ENCODE data around the gene SLC27A2.
"Not testable (repeated sequence)": the region's sequence is repeated elsewhere in the genome, so short reads cannot be mapped to it uniquely, and the experiment has no call there.

Gene SLC27A2

DNA sequence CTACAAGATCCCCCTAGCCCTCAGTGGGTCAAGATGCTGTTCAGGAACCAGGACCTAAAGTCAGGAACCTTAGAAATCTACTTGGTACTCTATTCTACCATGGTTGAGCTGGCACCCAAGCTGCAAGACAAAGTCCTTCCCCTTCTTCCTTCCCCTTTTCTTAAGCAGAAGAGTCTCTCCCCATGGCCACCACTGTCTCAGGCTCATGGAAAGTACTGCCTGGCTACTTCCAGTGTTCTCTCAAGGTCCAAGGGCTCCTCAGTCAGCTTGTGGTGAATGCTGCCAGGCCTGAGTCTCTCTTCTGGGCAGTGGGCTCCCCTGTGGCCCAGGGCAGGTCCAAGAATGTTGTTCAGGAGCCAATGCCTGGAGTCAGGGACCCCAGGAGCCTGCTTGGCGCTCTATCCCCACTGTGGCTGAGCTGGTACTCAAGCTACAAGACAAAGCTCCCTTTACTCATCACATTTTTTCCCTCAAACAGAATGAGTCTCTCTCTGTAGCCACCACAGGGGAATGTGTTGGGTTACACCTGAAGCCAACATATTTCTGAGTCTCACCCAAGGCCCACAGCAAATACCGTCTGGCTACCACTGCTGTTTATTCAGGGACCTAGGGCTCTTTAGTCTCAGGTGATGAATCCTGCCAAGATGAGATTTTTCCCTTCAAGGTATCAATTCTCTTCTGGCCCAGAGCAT is 18.1 kb upstream of the SLC27A2 start:
- DNase-seq (ENCODE audit: low read depth in 2 of 3, low spot score in 1 of 3), result no peak

DNA sequence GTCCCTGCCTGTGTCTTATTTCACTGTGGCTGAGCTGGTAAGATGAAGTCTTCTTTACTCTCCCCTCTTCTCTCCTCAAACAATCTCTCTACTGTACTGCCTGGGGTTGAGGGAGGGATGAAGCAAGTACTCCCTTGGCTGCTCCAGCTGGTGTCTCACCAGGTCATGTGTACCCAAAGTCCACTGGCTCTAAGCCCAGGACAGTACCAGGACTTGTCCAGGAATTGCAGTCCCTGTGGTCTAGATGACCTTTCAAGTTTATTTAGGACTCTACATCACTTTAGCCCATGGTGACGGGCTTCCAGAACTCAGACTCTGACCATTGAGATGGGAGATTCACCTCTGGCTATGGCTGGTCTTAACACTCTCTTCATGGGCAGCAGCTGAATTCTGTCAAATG is 17.5 kb upstream of the SLC27A2 start:
- no peak for DNase-seq (ENCODE audit: low read depth in 2 of 3, low spot score in 1 of 3)

DNA sequence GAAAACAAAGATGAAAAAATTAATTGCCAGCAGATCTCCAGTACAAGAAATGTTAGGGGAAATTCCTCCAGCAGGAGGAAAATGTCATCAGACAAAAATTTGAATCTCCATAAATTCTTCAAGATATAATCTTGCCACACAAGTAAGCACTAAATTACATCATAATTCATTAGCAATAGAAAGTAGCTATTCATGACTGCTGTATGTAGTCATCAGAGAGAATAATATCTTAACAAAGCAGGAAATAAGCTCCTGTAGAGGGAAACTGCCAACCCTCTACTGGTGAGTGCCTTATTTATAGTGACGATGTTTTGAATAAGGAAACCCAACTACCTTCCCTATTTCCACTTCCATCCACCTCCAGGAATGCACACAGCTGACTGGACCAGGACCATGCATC is 15.8 kb upstream of the SLC27A2 start:
- no peak for DNase-seq (ENCODE audit: low read depth in 2 of 3, low spot score in 1 of 3)

DNA sequence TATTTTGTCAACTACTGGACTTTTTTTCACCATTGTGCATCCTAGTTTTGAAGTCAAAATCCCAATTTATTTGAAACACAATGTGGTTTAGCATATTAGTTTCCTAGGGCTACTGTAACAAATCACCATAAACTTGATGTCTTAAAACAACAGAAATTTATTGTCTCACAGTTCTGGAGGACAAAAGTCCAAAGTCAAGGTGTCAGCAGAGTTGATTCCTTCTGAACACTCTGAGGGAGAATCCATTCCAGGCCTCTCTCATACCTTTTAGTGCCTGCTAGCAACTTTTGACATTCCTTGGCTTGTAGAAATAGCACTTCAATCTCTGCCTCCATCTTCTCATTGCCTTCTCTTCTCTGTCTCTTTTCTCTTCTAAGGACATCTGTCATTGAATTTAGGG is 14.9 kb upstream of the SLC27A2 start:
- DNase-seq (ENCODE audit: low read depth in 2 of 3, low spot score in 1 of 3), result no peak

DNA sequence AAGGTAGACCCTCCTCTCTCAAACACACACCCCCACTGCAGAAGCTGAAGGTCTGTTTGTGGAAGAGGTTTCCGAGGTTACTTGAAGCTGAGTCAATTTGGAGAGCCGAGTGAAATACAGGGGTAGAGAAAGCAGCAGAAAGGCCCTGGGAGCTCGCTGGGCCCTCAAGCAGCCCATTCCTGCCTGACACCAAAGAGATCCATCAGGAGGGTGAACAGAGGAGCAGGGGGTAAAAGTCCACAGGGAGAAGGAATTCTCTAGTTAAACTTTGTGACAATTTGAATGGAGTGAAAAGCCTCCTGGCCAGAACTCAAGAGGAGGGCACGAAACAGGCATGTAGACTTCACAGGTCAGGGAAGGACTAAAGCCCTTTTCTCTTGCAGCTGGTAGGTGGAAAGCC is 13.6 kb upstream of the SLC27A2 start:
- no peak for DNase-seq (ENCODE audit: low read depth in 2 of 3, low spot score in 1 of 3)

DNA sequence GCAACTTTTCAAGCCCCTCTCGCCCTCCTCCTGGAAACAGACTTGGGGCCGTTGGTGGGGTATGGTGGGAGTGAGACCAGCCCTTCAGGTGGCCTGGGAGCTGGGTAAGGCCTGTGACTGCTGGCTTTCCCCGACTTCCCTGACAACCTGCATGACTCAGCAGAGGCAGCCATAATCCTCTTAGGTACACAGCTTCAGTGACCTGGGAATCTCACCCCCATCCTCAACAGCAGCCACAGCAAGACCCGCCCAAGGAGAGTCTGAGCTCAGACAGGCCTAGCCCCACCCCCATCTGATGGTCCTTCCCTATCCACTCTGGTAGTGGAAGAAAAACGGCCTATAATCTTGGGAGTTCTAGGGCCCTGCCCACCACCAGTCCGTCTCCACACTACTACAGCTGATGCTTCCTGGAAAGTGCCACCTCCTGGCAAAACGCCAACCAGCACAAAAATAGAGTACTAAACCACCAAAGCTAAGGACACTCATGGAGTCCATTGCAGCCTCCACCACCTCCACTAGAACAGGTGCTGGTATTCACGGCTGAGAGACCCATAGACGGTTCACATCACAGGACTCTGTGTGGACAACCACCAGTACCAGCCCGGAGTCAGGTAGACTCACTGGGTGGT is 13.1 kb upstream of the SLC27A2 start:
- no peak for DNase-seq (ENCODE audit: low read depth in 2 of 3, low spot score in 1 of 3)

DNA sequence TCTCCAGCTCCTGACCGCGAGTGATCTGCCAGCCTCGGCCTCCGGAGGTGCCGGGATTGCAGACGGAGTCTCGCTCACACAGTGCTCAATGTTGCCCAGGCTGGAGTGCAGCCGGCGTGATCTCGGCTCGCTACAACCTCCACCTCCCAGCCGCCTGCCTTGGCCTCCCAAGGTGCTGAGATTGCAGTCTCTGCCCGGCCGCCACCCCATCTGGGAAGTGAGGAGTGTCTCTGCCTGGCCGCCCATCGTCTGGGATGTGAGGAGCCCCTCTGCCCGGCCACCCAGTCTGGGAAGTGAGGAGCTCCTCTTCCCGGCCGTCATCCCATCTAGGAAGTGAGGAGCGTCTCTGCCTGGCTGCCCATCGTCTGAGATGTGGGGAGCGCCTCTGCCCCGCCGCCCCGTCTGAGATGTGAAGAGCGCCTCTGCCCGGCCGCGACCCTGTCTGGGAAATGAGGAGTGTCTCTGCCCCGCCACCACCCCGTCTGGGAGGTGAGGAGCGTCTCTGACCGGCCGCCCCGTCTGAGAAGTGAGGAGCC is 9.6 kb upstream of the SLC27A2 start:
- DNase-seq (ENCODE audit: low read depth in 2 of 3, low spot score in 1 of 3), result not testable (repeated sequence)

DNA sequence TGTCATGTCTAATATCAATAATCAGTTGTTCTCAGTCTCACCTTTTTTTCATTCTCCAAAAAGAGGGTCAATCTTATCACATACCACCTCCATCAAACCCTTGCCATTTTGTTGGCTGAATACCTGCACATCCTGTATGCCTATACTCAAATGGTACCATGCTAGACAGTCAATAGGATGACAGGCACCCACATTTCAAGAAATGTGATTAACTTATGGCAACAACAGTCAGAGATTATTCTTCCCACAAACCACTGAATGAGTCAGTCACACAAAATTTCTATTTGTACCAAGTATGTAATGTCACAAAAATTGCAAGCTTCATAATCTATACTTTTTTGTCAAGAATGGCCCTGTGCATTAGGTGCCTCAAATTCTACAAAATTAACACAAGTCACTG is 5.1 kb upstream of the SLC27A2 start:
- DNase-seq (ENCODE audit: low read depth in 2 of 3, low spot score in 1 of 3), result no peak

DNA sequence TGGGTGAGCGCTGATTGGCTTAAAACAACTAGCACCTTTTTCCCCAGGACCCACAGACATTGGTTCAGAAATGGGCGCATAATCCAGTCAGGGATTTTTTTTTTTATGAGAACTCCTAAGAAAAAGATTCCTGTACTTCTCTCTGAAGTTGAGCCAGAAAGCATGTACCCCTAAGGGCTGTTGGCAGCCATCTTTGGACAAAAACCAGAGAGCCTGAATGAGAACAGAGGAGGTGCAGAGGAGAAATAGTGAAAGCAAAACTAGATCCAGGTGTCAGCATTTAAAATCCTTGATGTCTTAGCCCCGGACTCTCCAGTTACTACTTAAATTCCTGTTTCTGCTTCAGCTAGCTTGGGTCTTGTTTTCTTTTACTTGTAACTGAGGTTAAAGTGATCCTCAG is 1.9 kb upstream of the SLC27A2 start:
- no peak for DNase-seq (ENCODE audit: low read depth in 2 of 3, low spot score in 1 of 3)

DNA sequence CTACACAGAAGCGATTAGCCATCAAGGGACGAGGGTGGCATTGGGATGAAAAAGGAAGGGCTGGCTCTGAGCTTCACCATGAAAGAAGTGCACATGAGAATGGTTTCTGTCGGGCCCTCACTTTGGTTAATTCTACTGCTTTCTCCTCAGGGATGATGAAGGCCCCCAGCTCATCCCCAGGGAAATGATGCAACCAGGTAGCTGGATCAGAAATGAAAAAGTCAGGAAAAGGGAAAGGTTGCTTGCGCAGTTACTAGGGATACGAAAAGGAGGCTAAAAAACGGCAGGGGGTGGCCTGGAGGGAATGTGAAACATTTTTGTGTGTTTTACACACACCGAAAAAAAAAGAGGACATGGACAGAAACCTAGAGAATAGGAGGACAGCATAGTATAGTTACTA is 1.4 kb upstream of the SLC27A2 start:
- no peak for DNase-seq (ENCODE audit: low read depth in 2 of 3, low spot score in 1 of 3)

DNA sequence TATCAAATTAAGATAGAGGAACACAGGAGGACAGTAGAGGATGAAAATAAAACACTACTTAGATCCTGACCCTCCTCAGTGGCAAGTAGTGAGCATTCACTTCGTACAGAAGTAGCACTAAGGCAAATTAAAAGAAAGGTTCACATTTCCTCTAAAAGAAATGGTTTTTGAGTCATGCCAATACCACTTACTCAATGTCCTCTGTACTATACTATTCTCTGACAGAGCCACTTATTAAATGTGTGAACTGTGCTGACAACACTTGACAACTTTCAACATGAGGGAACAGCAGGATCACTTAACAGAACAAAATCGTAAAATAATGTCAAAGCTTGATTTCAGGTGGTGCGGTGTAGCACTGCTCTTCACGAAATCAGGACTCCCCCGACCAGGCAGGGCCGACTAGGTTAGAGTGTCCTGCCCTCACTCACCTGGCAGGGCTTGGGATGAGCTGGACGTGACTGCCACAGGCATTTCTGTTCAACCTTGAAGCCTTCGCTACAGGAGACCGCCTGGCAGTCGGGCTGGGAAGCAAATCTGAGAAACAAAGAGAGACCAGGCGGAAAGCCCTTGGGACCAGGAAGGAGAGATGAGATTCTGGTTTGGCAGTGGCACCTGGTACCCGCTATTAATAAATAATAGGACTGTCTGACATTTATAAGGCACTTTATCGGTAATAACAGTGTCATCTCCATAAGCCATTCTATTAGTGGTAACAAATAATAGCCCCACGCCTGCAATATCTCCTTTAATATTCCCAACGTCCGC is 611 bp upstream of the SLC27A2 start:
- no peak for DNase-seq (ENCODE audit: low read depth in 2 of 3, low spot score in 1 of 3)

DNA sequence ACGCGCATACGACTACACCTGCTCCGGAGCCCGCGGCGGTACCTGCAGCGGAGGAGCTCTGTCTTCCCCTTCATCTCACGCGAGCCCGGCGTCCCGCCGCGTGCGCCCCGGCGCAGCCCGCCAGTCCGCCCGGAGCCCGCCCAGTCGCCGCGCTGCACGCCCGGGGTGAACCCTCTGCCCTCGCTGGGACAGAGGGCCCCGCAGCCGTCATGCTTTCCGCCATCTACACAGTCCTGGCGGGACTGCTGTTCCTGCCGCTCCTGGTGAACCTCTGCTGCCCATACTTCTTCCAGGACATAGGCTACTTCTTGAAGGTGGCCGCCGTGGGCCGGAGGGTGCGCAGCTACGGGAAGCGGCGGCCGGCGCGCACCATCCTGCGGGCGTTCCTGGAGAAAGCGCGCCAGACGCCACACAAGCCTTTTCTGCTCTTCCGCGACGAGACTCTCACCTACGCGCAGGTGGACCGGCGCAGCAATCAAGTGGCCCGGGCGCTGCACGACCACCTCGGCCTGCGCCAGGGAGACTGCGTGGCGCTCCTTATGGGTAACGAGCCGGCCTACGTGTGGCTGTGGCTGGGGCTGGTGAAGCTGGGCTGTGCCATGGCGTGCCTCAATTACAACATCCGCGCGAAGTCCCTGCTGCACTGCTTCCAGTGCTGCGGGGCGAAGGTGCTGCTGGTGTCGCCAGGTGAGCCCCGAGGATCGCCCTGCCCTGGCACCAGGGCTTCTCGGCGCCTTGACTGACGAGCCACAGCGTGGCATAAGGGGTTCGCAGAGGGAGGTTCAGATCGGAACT is 420 bp downstream of the SLC27A2 start:
- DNase-seq (ENCODE audit: low read depth in 2 of 3, low spot score in 1 of 3), result peak in 2 of 3 donors; percentile 20 to 26

DNA sequence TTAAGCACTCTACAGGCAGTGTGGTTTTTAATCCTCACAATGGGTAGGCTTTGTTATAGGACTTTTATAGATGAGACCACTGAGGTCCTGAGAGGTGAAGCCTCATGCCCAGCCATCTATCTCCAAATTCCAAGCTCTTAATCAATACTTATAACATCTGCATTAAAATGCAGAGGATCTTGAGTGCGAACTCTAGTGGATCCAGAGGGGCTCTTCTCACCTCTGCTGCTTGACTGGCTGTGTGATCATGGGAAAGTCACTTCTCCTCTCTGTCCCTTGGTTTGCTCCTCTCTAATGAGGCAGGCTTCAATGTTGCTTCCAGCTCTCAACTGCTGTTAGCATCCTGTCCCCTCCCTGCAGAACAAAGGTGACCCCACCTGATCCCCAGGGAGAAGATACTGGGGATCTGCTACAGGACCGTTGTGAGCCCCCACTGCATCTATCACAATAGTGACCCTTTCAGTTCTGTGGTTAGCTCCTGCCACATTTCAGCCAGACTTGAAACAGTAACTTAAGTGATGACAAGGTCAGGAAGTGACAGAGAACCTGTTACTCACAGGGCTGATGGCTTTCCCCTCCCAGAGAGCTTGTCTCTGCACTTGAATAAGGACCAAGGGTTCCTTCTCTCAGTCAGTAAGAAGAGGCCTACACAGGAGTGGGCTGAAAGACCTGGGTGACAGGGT is 1.3 kb downstream of the SLC27A2 start:
- DNase-seq (ENCODE audit: low read depth in 2 of 3, low spot score in 1 of 3), result peak in 1 of 3 donors; percentile 19

DNA sequence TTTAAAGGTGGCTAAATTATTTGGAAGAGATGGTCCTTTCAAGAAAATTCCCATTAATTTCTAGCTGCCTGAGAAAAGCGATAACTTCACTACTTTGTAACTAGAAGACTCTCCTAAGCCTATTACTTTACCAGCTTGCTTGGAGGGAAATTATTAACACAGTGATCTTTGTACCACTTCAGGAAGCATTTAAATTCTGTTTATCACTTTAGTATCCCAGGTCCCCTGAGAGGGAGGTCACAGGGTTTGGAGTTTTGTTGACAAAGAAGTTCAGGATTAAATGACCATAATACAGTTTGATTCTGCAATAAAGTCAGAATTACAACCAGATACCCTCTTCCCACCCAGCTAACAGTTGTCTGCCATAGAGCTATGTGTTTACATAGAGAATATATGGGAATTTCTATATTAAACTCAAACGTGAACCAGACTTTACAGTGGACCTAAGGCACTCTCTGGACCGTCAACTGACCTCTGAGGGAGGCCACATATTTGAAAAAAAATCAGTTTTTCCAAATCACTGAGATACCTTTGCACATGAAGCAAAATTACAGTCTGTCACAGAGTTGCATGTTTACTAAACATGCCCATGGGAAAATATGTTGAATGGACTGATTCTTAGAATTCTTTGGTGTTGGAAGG is 3.0 kb downstream of the SLC27A2 start:
- no peak for DNase-seq (ENCODE audit: low read depth in 2 of 3, low spot score in 1 of 3)

DNA sequence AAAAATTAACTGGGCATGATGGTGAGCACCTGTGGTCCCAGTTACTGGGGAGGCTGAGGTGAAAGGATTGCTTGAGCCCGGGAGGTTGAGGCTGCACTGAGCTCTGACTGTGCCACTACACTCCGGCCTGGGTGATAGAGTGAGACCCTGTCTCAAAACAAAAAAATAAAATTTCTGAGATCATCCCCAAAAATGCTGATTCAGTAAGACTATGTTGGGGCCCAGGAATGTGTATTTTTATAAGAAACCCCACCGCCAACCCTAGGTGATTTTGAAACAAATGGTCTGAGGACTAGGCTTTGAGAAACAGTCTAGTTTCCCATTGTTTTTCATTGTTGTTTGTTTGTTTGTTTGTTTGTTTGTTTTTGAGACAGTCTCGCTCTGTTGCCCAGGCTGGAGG is 4.1 kb downstream of the SLC27A2 start:
- DNase-seq (ENCODE audit: low read depth in 2 of 3, low spot score in 1 of 3), result no peak

DNA sequence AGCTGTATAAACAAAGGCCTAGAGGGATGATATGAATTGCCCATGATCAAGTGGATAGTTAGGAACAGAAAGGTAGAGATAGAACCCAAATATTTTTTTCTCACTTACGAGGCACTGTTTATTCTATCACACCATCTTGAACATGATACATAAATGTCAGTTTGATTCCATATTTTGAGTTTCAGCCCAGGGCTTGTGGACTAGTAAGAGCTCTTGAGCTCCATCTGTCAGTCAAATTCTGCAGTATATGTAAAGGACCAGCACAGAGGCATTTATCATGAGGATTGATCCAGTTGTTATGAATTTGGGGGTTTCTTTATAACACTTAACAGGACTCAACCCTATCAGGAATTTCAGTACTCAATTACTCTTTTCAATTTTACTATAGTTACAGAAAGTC is 4.8 kb downstream of the SLC27A2 start:
- DNase-seq (ENCODE audit: low read depth in 2 of 3, low spot score in 1 of 3), result no peak

DNA sequence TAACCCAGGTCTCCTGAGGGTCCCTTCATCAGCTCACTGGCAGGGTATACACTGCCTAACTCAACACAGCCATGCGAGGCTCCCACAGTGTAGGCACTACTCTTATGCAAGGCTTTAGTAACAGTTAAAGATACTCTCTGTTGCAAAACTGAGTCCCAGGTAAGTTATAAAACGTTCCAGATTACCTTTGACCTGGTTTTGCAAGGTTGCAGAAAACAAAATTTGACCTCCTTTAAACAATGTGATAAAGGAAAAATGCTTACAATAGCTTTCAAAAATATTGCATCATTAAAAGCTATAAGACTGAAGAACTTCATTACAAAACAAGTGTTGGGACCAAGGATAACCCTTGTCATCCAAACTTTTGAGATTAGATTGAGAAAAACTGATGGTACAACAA is 5.5 kb downstream of the SLC27A2 start:
- no peak for DNase-seq (ENCODE audit: low read depth in 2 of 3, low spot score in 1 of 3)

DNA sequence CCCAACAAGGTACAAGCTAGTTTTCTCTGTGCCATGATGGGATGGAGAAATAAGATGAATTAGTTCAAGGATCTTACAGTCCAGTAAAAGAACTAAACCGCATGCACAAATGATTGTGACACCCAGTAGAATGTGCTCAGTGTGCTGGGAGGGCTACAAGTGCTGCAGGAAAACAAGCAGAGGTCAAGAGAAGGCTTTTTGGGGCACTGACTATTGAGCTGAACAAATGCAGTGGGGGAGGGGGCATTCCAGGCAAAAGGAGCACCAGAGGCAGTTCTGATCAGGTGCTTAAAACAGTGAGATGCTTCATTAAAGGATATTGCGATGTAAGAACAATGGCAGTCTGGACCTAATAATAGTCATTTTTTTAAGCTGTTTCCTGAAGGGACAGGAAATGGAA is 6.0 kb downstream of the SLC27A2 start:
- no peak for DNase-seq (ENCODE audit: low read depth in 2 of 3, low spot score in 1 of 3)

DNA sequence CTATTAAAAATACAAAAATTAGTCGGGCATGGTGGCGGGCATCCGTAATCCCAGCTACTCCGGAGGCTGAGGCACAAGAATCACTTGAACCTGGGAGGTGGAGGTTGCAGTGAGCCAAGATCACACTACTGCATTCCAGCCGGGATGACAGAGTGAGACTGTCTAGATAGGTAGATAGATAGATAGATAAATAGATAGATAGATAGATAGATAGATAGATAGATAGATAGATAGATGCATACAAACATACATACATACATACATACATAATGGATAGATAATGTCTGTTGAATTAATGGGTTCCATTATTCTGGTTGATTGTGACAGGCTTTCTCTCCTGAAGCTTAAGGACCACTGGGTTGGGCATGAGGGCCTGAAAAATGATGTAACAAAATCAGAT is 6.8 kb downstream of the SLC27A2 start:
- not testable (repeated sequence) for DNase-seq (ENCODE audit: low read depth in 2 of 3, low spot score in 1 of 3)

DNA sequence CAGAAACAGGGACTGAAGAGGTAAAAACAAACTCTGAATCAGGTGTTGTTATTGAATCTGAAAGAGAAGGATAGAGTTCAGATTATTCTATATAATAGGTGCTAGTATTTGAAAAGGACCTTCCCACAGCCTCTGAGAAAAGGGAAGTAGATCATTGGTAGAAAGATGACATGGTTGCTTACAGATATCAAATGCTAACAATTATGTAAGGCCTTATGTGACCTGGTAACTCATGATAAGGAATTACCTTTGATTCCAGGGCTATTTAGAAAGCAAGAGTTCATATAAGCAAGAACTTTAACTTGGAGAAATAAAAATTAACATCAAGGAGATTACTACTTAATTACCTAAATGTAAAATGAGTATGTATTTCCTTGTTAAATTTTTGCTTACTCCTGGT is 7.6 kb downstream of the SLC27A2 start:
- DNase-seq (ENCODE audit: low read depth in 2 of 3, low spot score in 1 of 3), result no peak
